Hypothalamus (tissue), 51 donors: ENCODE measurements around the gene SPPL3.

Experiments used
- DNase-seq, 51 donors: peaks; one replicate each; lab custom pipeline; 2025; lab: John Stamatoyannopoulos, UW

The SPPL3 gene

GRCh38 chr12:120822832-120823503 lies 81.2 kb downstream of the SPPL3 start:
- peak in 1 of 51 donors; percentile 48 for DNase-seq

DNA sequence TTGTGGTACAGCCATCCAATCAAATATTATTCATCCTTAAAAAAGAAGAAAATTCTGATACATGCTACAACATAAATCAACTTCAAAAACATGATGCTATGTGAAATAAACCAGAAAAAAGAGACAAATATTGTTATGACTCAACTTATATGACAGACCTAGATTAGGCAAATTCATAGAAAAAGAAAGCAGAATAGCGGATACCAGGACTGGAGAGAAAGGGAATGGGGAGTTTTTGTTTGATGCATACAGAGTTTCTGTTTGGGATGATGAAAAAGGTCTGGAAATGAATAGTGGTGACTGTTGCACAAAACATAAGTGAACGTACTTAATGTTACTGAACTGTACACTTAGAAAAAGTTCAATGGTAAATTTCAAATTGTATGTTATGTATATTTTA lies 82.3 kb downstream of the SPPL3 start:
- DNase-seq: peak in 1 of 51 donors; percentile 8

GRCh38 chr12:120820884-120821510 lies 83.2 kb downstream of the SPPL3 start:
- DNase-seq: peak in 12 of 51 donors; percentile 4 to 36 (median 22)

DNA sequence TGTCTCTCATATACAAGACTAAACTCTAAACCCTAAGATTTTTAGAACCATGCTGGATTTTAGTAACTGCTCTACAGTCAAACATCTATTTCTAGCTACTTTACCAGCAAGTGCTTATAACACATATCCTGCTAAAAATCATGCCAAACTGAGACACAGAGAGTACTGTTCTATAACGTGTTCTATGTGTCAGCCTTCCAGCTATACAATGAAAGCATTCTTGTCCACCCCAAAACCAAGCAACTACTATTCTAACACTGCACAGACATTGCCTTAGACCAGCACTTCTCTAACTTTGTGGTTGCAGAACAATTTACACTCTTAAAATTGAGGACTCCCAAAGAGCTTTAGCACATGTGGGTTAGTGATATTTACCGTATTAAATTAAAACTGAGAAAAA lies 85.7 kb downstream of the SPPL3 start:
- DNase-seq: peak in 5 of 51 donors; percentile 4 to 66 (median 23)

DNA sequence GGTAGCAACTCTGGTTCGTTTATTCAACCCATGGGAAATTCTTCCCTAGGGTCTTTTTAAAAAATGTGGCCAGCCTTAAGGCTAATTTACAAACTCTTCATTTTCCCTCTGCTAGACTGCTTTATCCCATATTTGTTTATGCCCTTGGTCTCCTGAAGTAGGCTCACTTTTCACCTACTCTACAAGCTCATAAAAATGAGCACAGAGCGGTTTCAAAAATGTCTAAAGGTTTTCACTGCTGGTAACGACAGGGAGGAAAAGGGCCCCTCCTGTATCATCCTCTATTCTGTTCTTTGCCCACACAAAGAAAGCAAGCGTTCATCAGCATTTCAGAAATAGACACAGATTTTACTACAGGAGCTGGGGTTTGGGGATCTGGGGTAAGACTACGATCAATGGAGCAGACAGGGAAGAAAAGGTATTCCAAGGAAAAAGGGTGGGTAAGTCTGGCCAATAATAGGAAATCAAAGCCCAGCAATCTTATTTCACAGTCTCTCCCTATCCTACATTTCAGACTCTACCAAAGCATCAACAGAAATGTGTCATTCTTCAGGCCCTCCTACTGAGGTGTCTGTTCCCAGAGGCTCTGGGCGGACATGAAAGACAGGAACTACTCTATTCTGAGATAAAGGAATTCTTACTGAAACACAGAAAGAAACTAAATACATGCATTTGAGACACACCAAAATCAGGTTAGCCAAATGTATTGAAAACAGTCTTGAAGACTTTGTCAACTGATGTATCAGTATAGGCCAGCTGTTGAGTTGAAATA lies 86.4 kb downstream of the SPPL3 start:
- peak in 1 of 51 donors; percentile 58 for DNase-seq

DNA sequence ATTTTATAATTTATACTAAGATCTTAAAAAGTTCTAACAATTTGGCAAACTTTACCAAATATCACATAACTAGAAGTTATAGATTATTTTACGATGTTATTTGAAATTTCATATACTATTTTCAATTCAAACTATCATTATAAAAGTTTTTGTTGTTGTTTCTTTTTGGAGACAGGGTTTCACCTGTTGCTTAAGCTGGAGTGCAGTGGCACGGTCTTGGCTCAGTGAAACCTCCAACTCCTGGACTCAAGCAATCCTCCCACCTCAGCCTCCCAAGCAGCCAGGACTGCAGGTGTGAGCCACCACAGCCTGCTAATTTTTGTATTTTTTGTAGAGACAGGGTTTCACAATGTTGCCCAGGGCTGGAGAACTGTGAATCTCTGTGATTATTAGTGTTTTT lies 87.8 kb downstream of the SPPL3 start:
- no peak for DNase-seq

GRCh38 chr12:120814903-120815429 lies 89.2 kb downstream of the SPPL3 start:
- no peak for DNase-seq

GRCh38 chr12:120814203-120814902 lies 89.8 kb downstream of the SPPL3 start:
- DNase-seq: no peak

DNA sequence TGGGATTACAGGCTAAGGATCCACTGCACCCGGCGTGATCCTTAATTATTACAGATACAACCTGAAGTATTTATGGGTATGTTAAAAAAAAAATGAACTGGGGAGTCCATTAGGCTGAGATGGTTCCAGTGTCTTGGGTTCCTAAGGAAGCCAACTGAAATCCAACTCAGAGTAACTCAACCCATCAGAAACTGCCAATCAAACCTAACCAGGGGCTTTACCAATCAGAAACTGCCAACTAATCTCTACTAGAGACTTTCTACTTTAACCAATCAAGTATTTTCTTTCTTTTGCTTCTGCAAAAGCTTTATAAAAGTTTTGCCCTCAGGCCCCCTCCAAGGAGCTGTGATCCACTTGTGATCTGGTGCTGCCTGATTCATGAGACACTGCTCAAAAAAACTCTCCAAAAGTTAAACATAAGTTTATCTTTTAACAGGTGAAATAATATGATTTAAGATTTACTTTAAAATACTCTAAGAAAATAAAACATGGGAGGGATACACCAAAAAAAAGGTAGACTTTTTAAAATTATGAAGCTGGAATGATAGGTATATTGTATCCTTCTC lies 90.5 kb downstream of the SPPL3 start:
- DNase-seq: no peak

DNA sequence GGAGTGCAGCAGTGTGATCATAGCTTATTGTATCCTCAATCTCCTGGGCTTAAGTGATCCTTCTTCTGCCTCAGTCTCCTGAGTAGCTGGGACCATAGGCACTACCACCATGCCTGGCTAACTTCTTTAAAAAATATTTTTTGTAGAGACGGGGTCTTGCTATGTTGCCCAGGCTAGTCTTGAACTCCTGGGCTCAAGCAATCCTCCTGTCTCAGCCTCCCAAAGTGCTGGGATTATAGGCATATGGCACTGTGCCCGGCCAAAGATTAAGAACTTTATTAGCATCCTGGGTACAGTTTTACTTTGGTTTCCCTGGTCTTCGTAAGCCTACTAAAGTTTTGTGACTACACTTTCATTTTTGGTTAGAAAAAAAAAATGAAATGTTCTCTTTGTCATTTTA lies 94.1 kb downstream of the SPPL3 start:
- no peak for DNase-seq

DNA sequence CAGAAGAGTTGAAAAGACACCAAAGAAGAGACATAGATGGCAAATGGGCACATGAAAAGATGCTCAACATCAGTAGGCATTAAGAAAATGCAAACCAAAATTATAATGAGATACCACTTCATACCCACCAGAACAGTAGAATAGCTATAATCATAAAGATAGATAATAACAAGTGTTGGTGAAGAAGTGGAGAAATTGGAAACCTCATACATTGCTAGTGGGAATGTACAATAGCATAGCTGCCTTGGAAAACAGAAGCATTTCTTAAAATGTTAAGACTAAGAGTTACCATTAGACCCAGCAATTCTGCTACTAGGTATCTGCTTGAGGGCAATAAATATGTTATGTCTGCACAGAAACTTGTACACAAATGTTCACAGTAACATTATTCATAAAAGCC lies 99.7 kb downstream of the SPPL3 start:
- no peak for DNase-seq

DNA sequence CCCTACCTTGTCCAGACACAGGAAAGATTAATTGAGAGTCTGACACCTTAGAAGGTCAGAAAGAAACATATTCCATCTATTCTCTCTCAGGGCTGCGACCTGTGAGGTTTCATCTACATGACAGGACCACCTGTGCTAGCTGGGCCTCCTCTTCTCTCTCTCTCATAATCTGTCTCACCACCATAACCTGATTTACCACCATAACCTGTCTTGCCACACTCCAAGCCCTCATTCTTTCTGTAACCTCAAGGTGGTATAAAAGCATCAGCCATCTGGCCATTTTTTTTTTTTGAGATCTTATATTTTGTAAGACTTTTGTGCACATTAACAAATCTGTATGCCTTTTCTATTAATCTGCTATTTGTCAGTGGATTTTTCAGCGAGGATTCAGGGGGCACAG lies 103.0 kb downstream of the SPPL3 start:
- DNase-seq: no peak

DNA sequence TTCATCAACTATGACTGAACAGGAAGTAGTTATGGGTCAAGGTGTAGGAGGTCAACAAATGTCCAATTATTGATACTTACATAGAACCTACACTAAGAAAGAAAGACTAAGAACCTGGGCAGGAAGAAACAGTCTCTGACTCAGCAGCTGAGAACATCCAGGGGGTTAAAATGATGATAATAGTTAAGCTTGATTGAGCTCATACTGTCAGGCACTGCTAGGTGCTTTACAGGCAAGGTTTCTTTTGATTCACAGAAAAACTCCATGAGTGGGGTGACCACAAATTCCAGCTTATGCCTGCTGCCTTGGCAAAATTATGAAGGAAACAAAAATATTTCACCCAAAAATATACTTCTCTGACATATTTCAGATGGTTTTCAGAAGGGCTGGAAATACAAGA lies 103.5 kb downstream of the SPPL3 start:
- DNase-seq: no peak

DNA sequence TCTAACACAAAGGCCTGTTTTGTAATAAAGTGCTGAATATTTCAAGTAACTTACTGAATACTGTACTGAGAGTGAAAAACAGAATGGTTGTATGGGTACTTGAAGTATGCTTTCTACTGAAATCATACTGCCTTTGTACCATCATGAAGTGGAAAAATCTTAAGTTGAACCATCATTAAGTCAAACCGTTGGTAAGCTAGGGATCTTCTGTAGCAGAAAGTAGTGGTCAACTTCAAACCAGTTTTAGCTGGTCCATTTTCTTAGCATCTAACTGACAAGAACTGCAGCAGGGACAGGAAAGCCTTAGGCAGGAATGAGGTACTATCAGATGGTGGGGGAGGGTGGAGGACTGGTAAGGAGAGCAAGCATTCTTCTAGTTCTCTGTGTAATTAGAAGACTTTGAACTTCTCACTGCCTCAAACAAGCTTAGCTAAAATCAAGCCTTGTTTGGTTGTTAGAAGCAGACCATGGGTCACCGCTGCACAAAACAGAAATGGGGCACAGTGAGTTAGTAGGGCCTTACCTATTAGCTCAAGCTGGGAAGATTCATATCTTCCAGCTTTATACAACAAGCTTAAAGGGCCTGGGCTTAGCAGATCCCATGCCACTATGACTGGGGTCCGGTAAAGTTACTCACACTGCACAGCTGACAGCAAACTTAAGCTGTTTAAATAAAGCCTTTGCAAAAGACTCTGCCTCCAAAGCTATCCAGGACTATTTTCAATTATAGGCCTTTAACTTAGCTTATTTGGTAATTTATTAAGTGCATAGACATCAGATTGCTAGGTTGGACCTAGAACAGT lies 104.7 kb downstream of the SPPL3 start:
- DNase-seq: no peak

GRCh38 chr12:120798696-120799095 lies 105.5 kb downstream of the SPPL3 start:
- no peak for DNase-seq

DNA sequence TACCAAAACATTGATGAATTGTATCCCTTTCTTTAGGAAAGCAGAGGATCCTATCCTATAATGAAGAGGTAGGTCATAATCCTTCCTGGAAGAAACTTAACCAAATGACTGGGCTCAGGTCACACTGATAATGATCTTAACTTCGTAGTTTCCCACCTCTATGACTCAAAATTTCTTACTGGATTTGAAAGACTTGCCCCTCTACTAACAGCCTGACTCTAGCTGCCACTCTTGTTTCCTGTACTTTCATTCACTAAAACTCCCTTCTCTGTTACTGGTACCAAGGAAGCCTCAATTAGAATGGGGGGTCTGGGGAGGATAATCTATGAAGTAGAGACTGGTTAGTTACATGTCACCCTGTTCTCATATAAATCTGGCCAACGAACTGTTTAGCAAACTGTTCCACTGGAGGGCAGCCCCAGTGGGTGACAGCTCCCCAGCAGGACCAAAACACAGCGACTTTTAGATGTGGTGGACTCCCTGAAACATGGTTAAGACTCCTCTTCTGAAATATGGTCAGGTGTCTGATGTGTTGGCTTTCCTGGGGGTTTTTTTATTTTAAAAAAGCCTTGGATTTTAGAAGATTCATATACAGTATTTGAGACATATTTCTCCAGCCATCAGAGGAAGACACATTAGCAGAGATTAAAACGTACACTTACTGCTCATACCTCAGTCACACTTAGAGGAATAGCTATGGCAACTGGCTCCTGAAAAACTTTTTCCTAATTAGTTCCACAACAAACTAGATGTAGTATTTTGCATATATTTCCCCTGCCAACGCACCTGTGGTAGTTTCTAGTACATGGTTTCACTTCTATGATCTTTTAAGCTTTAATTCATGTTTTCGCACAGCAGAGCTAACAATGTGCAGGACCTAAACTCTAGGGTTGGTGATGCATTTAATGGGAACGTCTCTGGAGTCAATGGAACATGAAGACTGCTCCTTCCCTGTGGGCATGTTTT lies 106.2 kb downstream of the SPPL3 start:
- no peak for DNase-seq

DNA sequence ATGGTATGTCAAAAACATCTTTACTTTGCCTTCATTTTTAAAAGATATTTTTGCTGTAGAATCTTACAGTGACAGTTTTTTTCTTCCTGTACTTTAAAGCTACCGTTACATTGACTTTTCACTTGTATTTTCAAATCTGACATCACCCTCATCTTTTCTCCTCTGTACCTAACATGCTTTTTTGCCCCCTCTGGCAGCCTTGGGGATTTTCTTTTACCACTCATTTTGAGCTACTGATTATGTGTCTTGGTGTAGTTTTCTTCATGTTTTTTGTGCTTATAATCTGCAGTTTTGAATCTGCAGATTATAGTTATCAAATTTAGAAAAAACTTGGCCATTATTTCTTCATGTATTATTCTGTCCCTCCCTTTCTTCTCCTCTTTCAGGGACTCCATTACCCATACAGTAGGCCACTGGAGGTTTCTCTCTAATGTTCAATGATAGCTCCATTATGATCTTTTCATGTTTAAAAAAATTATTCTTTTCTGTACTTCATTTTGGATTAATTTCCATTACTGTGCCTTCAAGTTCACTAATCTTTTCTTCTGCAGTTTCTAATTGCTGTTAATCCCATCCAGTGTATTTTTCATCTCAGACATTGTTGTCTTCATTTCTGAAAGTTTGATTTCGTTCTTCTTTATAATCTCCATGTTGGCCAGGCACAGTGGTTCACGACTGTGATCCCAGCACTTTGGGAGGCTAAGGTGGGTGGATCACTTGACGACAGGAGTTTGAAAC lies 108.5 kb downstream of the SPPL3 start:
- no peak for DNase-seq

- DNase-seq: no peak
Observed at GRCh38 chr12:120793357-120793756, 110.8 kb downstream of the SPPL3 start.
